ENCODE data around the gene KCTD1.

DNA sequence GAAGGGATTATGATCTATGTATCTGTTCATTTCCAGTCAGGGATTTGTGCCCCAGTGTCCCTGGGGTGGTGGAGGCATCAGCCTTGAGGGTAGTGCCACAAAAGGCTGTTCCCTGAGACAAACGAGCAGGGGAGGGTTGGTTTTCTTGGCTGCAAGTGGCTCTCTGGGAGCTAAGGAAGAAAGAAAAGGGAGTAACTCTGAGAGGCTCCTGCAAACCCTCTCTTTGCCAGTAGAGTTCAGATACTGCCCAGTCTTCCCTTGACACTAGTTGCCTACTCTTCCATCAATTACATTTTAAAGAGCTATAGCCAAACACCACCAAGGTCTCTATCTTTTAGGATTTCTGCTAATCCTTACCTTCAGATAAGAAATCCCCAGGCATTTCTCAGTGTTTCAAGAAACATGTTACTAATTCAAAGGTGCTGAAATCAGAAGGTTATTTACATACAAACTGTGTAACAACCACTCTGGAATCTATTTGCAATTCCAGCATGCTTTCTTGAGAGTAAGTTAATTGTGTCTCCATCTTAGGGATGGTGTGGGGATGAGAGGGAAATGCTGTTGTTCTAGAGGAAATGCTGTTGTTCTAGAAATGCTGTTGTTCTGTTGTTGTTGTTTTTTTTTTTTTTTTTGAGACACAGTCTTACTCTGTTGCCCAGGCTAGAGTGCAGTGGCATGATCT, 18.7 kb upstream of the KCTD1 start:
- TF ChIP-seq, protein P1, sequence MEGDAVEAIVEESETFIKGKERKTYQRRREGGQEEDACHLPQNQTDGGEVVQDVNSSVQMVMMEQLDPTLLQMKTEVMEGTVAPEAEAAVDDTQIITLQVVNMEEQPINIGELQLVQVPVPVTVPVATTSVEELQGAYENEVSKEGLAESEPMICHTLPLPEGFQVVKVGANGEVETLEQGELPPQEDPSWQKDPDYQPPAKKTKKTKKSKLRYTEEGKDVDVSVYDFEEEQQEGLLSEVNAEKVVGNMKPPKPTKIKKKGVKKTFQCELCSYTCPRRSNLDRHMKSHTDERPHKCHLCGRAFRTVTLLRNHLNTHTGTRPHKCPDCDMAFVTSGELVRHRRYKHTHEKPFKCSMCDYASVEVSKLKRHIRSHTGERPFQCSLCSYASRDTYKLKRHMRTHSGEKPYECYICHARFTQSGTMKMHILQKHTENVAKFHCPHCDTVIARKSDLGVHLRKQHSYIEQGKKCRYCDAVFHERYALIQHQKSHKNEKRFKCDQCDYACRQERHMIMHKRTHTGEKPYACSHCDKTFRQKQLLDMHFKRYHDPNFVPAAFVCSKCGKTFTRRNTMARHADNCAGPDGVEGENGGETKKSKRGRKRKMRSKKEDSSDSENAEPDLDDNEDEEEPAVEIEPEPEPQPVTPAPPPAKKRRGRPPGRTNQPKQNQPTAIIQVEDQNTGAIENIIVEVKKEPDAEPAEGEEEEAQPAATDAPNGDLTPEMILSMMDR (IDR thresholded peaks at IDR 0.05): no peak
- TF ChIP-seq EP300 (IDR thresholded peaks at IDR 0.05): no peak

All from stomach (tissue), 4 donors.